Measurements from ENCODE around the gene IL25. TPM values are rescaled to one million over a fixed set of nuclear protein-coding genes. Genes with fewer than 3 reads are reported as not detected.
A peak's percentile ranks its signal among the peaks of the same experiment; 100 is the strongest.
"Not testable (repeated sequence)": the region's sequence is repeated elsewhere in the genome, so short reads cannot be mapped to it uniquely, and the experiment has no call there.

Gene IL25
- total RNA-seq = not detected

GRCh38 chr14:23372509-23372908 lies at the start of gene IL25:
TSS of gene IL25 (plus strand) at chr14:23372809.
- no peak for DNase-seq (ENCODE audit: low spot score)

GRCh38 chr14:23323838-23324454 lies 48.7 kb upstream of the IL25 start:
- ATAC-seq (no peak), DNase-seq (ENCODE audit: low spot score) (no peak)
- intact Hi-C loops (cut with DNase I) = loop anchor here (10.0 kb wide), 2 partner anchors 141 to 241 kb away; partner anchors contain the start of genes AP1G2 and NGDN

More at GRCh38 chr14:23372509-23372908, at the start of gene IL25:
- intact Hi-C loops (cut with DNase I) = no loop called here
- ATAC-seq = no peak

- DNase-seq (ENCODE audit: low spot score) = no peak
- ATAC-seq = no peak
- intact Hi-C loops (cut with DNase I) = loop anchor here (10.0 kb wide), 2 partner anchors 140 to 240 kb away; partner anchors contain the start of genes AP1G2 and NGDN
Observed at GRCh38 chr14:23324455-23324846, 48.2 kb upstream of the IL25 start.

GRCh38 chr14:23324993-23325392 lies 47.6 kb upstream of the IL25 start:
- ATAC-seq = no peak
- intact Hi-C loops (cut with DNase I) = loop anchor here (10.0 kb wide), 2 partner anchors 140 to 240 kb away; partner anchors contain the start of genes AP1G2 and NGDN

GRCh38 chr14:23325746-23326145 lies 46.9 kb upstream of the IL25 start:
- intact Hi-C loops (cut with DNase I) = loop anchor here (10.0 kb wide), 2 partner anchors 139 to 239 kb away; partner anchors contain the start of genes AP1G2 and NGDN
- DNase-seq (ENCODE audit: low spot score) = not testable (repeated sequence)

More at GRCh38 chr14:23324993-23325392, 47.6 kb upstream of the IL25 start:
- no peak for DNase-seq (ENCODE audit: low spot score)

GRCh38 chr14:23326491-23327332 lies 45.9 kb upstream of the IL25 start:
- ATAC-seq (no peak), DNase-seq (ENCODE audit: low spot score) (no peak)
- intact Hi-C loops (cut with DNase I) = loop anchor here (10.0 kb wide), 2 partner anchors 138 to 238 kb away; partner anchors contain the start of genes AP1G2 and NGDN

More at GRCh38 chr14:23325746-23326145, 46.9 kb upstream of the IL25 start:
- ATAC-seq = not testable (repeated sequence)

GRCh38 chr14:23327947-23328744 lies 44.5 kb upstream of the IL25 start:
- DNase-seq (ENCODE audit: low spot score) (peak; percentile 84), ATAC-seq (peak; percentile 83)

GRCh38 chr14:23335623-23336022 lies 37.0 kb upstream of the IL25 start:
- no peak for ATAC-seq
- intact Hi-C loops (cut with DNase I) = no loop called here
- DNase-seq (ENCODE audit: low spot score) = no peak

More at GRCh38 chr14:23327947-23328744, 44.5 kb upstream of the IL25 start:
- intact Hi-C loops (cut with DNase I) = loop anchor here (2.0 to 10.0 kb wide), 3 partner anchors 53 to 237 kb away; partner anchors contain the start of genes AP1G2 and NGDN

- intact Hi-C loops (cut with DNase I) = no loop called here
- DNase-seq (ENCODE audit: low spot score) (no peak), ATAC-seq (no peak)
Observed at GRCh38 chr14:23339506-23340268, 32.9 kb upstream of the IL25 start.

- intact Hi-C loops (cut with DNase I) = no loop called here
- ATAC-seq (no peak), DNase-seq (ENCODE audit: low spot score) (no peak)
Observed at GRCh38 chr14:23344481-23344880, 28.1 kb upstream of the IL25 start.

GRCh38 chr14:23345987-23346692 lies 26.5 kb upstream of the IL25 start:
- DNase-seq (ENCODE audit: low spot score) = no peak
- intact Hi-C loops (cut with DNase I) = no loop called here
- ATAC-seq = peak; percentile 9

- peak; percentile 28 for ATAC-seq
- DNase-seq (ENCODE audit: low spot score) = no peak
- intact Hi-C loops (cut with DNase I) = no loop called here
Observed at GRCh38 chr14:23346693-23347405, 25.8 kb upstream of the IL25 start.

GRCh38 chr14:23347406-23348296 lies 25.0 kb upstream of the IL25 start:
- intact Hi-C loops (cut with DNase I) = no loop called here
- ATAC-seq = no peak
- no peak for DNase-seq (ENCODE audit: low spot score)

GRCh38 chr14:23348297-23348655 lies 24.3 kb upstream of the IL25 start:
- intact Hi-C loops (cut with DNase I) = no loop called here
- ATAC-seq (no peak), DNase-seq (ENCODE audit: low spot score) (no peak)

GRCh38 chr14:23349156-23349845 lies 23.3 kb upstream of the IL25 start:
- ATAC-seq (no peak), DNase-seq (ENCODE audit: low spot score) (no peak)
- intact Hi-C loops (cut with DNase I) = no loop called here
